Measurements from ENCODE around the gene BIRC2. TPM values are rescaled to one million over a fixed set of nuclear protein-coding genes. Genes with fewer than 3 reads are reported as not detected.

BIRC2 gene
- total RNA-seq, 1 experiment from 2014 or later, result 36.1 TPM

DNA sequence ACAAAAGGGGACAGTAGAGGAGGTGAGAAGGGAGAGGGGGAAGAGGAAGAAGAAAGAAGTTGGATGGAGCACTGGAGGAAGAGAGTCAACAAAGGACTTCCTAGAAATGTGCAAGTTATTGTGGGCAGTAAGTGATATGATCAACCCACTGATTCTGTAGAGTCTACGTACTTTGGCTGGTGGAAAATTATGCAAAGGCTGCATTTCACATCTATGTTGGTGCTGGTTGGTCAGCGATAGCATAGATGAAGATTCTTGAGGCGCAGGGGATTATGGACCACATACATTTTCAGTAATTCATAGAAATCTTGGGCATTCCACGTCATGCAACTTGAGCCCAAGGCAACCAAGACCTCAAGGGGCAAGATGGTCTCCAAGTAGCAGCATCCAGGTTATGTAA, 42.3 kb upstream of the BIRC2 start:
- no peak overlapping the region for H3K4me3 ChIP-seq (ENCODE audit: low read length)
- H3K36me3 ChIP-seq (ENCODE audit: low read depth, low read length), result no peaks in the 10 kb centered on the region
- ChIA-PET POLR2A (ENCODE audit: unreplicated experiment) (no interaction called here), CTCF (no interaction called here)
- peaks cover 19% of the 10 kb centered on the region for H3K9me3 ChIP-seq (ENCODE audit: low read length)
- TF ChIP-seq EZH2 (IDR thresholded peaks at IDR 0.05; ENCODE audit: low read length, unreplicated experiment) (no peak), EZH2phosphoT487 (IDR thresholded peaks at IDR 0.05; ENCODE audit: borderline replicate concordance, low read length) (no peak)
- TF ChIP-seq, protein P1, sequence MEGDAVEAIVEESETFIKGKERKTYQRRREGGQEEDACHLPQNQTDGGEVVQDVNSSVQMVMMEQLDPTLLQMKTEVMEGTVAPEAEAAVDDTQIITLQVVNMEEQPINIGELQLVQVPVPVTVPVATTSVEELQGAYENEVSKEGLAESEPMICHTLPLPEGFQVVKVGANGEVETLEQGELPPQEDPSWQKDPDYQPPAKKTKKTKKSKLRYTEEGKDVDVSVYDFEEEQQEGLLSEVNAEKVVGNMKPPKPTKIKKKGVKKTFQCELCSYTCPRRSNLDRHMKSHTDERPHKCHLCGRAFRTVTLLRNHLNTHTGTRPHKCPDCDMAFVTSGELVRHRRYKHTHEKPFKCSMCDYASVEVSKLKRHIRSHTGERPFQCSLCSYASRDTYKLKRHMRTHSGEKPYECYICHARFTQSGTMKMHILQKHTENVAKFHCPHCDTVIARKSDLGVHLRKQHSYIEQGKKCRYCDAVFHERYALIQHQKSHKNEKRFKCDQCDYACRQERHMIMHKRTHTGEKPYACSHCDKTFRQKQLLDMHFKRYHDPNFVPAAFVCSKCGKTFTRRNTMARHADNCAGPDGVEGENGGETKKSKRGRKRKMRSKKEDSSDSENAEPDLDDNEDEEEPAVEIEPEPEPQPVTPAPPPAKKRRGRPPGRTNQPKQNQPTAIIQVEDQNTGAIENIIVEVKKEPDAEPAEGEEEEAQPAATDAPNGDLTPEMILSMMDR (conservative IDR thresholded peaks at IDR 0.05; ENCODE audit: low read depth, low read length), result no peak
- H3K27me3 ChIP-seq (ENCODE audit: low read length), result no peaks in the 10 kb centered on the region
- no peak overlapping the region for H2AFZ ChIP-seq (ENCODE audit: low read length)
- H3K9ac ChIP-seq (ENCODE audit: low read length), result no peak overlapping the region
- H3K9me2 ChIP-seq (replicated peaks; ENCODE audit: low read length), result no peaks in the 10 kb centered on the region
- H3K27ac ChIP-seq (ENCODE audit: low read length), result no peak overlapping the region
- intact Hi-C loops (cut with micrococcal nuclease), result loop anchor here (5.0 kb wide), 1 partner anchor 43 kb away; the partner anchor contains the start of gene BIRC2
- no peak for DNase-seq
- no peak for ATAC-seq
- no TSS peak for BruUV-seq (replicated peaks)
- no peak overlapping the region for H3K4me2 ChIP-seq (ENCODE audit: low read length)
- peaks cover 37% of the 10 kb centered on the region for H3K4me1 ChIP-seq (ENCODE audit: insufficient read depth, low read length)
- no peaks in the 10 kb centered on the region for H4K20me1 ChIP-seq (ENCODE audit: low read length)
- no peaks in the 10 kb centered on the region for H3K79me2 ChIP-seq (ENCODE audit: low read length)
- peaks cover 10% of the 10 kb centered on the region for H3F3A ChIP-seq (ENCODE audit: low read length, unreplicated experiment)

DNA sequence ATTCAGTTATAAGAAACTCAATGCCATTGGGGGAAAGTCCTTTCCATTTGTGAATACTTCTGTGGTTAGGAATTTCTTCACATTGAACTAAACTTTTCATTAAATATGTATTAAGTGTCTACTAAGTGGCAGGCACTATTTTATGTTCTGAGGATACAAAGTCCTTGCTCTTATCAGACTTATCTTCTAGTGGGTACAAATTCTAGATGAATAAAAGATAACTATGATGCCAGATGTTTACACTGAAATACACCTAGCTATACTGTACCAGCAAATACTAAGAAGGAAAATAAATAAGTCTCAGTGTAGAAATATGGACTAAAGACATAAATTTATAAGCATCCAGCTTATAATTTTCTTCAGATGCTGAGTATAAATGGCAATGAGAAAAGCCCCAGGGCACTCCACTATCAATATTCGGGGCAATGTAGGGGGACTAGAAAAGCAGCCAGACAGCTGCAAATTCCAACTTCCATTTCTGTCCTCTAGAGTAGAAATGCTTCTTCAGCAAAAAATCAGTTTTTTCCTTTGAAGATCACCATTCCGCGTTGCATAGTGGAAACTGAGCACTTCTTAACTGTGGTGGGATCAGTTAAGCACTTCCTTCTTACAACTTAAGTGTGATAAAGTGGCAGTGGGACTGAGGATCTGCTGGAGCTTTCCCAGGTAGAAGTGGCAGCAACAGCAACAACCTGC, 41.5 kb upstream of the BIRC2 start:
- peak; percentile 2 for ATAC-seq
- peak overlapping the region; percentile 49 for H3K9ac ChIP-seq (ENCODE audit: low read length)

More for the DNA sequence above, 41.5 kb upstream of the BIRC2 start:
- peak overlapping the region; percentile 65 for H2AFZ ChIP-seq (ENCODE audit: low read length)
- TF ChIP-seq, protein P1 (conservative IDR thresholded peaks at IDR 0.05; ENCODE audit: low read depth, low read length), result no peak
- TF ChIP-seq EZH2 (IDR thresholded peaks at IDR 0.05; ENCODE audit: low read length, unreplicated experiment), result no peak
- no peak for TF ChIP-seq EZH2phosphoT487 (IDR thresholded peaks at IDR 0.05; ENCODE audit: borderline replicate concordance, low read length)
- DNase-seq, result no peak
- H3K9me2 ChIP-seq (replicated peaks; ENCODE audit: low read length), result no peaks in the 10 kb centered on the region
- H3K4me2 ChIP-seq (ENCODE audit: low read length), result peak overlapping the region; percentile 81
- no peaks in the 10 kb centered on the region for H3K36me3 ChIP-seq (ENCODE audit: low read depth, low read length)
- H3K9me3 ChIP-seq (ENCODE audit: low read length), result peaks cover 19% of the 10 kb centered on the region
- H3K27me3 ChIP-seq (ENCODE audit: low read length), result no peaks in the 10 kb centered on the region
- peak overlapping the region; percentile 87 for H3K27ac ChIP-seq (ENCODE audit: low read length)
- H3K4me3 ChIP-seq (ENCODE audit: low read length), result peak overlapping the region; percentile 55
- ChIA-PET CTCF (interaction anchor here (0.6 to 1.8 kb wide), 3 partner anchors 12 to 433 kb away, joined by 3 to 35 read pairs (median 4); no protein-coding TSS in a partner anchor), POLR2A (ENCODE audit: unreplicated experiment) (interaction anchor here (0.6 to 0.8 kb wide), 3 partner anchors 17 to 390 kb away, joined by 3 to 15 read pairs (median 6); no protein-coding TSS in a partner anchor)
- no peaks in the 10 kb centered on the region for H4K20me1 ChIP-seq (ENCODE audit: low read length)
- intact Hi-C loops (cut with micrococcal nuclease), result loop anchor here (1.0 to 5.0 kb wide), 4 partner anchors 11 to 859 kb away; partner anchors contain the start of genes BIRC2 and BIRC3
- H3K79me2 ChIP-seq (ENCODE audit: low read length), result no peaks in the 10 kb centered on the region
- TSS peak; percentile 87 for BruUV-seq (replicated peaks)
- peaks cover 37% of the 10 kb centered on the region for H3K4me1 ChIP-seq (ENCODE audit: insufficient read depth, low read length)
- H3F3A ChIP-seq (ENCODE audit: low read length, unreplicated experiment), result peaks cover 10% of the 10 kb centered on the region
